ENCODE results near the gene PTGER4.
A peak's percentile ranks its signal among the peaks of the same experiment; 100 is the strongest.

Gene PTGER4

GRCh38 chr5:40666657-40667056 lies 13.1 kb upstream of the PTGER4 start:
- in situ Hi-C loops (cut with MboI; ENCODE audit: low pct_unique_long_range_greater_than_20kb, low sequenced_read_pairs), result no loop called here
- DNase-seq, result no peak

- in situ Hi-C loops (cut with MboI; ENCODE audit: low pct_unique_long_range_greater_than_20kb, low sequenced_read_pairs), result no loop called here
These were observed 12.5 kb upstream of the PTGER4 start for GRCh38 chr5:40667161-40667663.

GRCh38 chr5:40669606-40670390 lies 9.9 kb upstream of the PTGER4 start:
- peak; percentile 72 for DNase-seq

More at GRCh38 chr5:40667161-40667663, 12.5 kb upstream of the PTGER4 start:
- no peak for DNase-seq

GRCh38 chr5:40672425-40672824 lies 7.3 kb upstream of the PTGER4 start:
- in situ Hi-C loops (cut with MboI; ENCODE audit: low pct_unique_long_range_greater_than_20kb, low sequenced_read_pairs), result no loop called here

More at GRCh38 chr5:40669606-40670390, 9.9 kb upstream of the PTGER4 start:
- in situ Hi-C loops (cut with MboI; ENCODE audit: low pct_unique_long_range_greater_than_20kb, low sequenced_read_pairs), result no loop called here

GRCh38 chr5:40674661-40675235 lies 5.0 kb upstream of the PTGER4 start:
- DNase-seq, result no peak
- in situ Hi-C loops (cut with MboI; ENCODE audit: low pct_unique_long_range_greater_than_20kb, low sequenced_read_pairs), result no loop called here

More at GRCh38 chr5:40672425-40672824, 7.3 kb upstream of the PTGER4 start:
- DNase-seq, result peak; percentile 80

GRCh38 chr5:40675396-40676133 lies 4.2 kb upstream of the PTGER4 start:
- in situ Hi-C loops (cut with MboI; ENCODE audit: low pct_unique_long_range_greater_than_20kb, low sequenced_read_pairs), result no loop called here

GRCh38 chr5:40676613-40677343 lies 2.9 kb upstream of the PTGER4 start:
- in situ Hi-C loops (cut with MboI; ENCODE audit: low pct_unique_long_range_greater_than_20kb, low sequenced_read_pairs), result no loop called here
- DNase-seq, result no peak

More at GRCh38 chr5:40675396-40676133, 4.2 kb upstream of the PTGER4 start:
- no peak for DNase-seq

- in situ Hi-C loops (cut with MboI; ENCODE audit: low pct_unique_long_range_greater_than_20kb, low sequenced_read_pairs), result no loop called here
- DNase-seq, result no peak
These were observed 2.3 kb upstream of the PTGER4 start for GRCh38 chr5:40677456-40677855.

- in situ Hi-C loops (cut with MboI; ENCODE audit: low pct_unique_long_range_greater_than_20kb, low sequenced_read_pairs), result no loop called here
- DNase-seq, result peak; percentile 36
These were observed 1.7 kb upstream of the PTGER4 start for GRCh38 chr5:40678026-40678425.

GRCh38 chr5:40678460-40679147 lies 1.1 kb upstream of the PTGER4 start:
- DNase-seq, result no peak
- in situ Hi-C loops (cut with MboI; ENCODE audit: low pct_unique_long_range_greater_than_20kb, low sequenced_read_pairs), result no loop called here

GRCh38 chr5:40679148-40679912 lies 385 bp upstream of the PTGER4 start:
- DNase-seq, result peak; percentile 91
- in situ Hi-C loops (cut with MboI; ENCODE audit: low pct_unique_long_range_greater_than_20kb, low sequenced_read_pairs), result no loop called here

GRCh38 chr5:40680741-40681362 lies 1.1 kb downstream of the PTGER4 start:
- in situ Hi-C loops (cut with MboI; ENCODE audit: low pct_unique_long_range_greater_than_20kb, low sequenced_read_pairs), result no loop called here
- no peak for DNase-seq

- in situ Hi-C loops (cut with MboI; ENCODE audit: low pct_unique_long_range_greater_than_20kb, low sequenced_read_pairs), result no loop called here
- no peak for DNase-seq
These were observed 1.8 kb downstream of the PTGER4 start for GRCh38 chr5:40681363-40682153.

- in situ Hi-C loops (cut with MboI; ENCODE audit: low pct_unique_long_range_greater_than_20kb, low sequenced_read_pairs), result no loop called here
- DNase-seq, result no peak
These were observed 2.7 kb downstream of the PTGER4 start for GRCh38 chr5:40682154-40683017.

GRCh38 chr5:40683305-40683704 lies 3.6 kb downstream of the PTGER4 start:
- DNase-seq, result no peak
- in situ Hi-C loops (cut with MboI; ENCODE audit: low pct_unique_long_range_greater_than_20kb, low sequenced_read_pairs), result no loop called here

GRCh38 chr5:40685193-40685592 lies 5.5 kb downstream of the PTGER4 start:
- in situ Hi-C loops (cut with MboI; ENCODE audit: low pct_unique_long_range_greater_than_20kb, low sequenced_read_pairs), result no loop called here
- DNase-seq, result no peak
